GM19351 (cell line): ENCODE data around the gene BORCS8.
"Not testable (repeated sequence)": the region's sequence is repeated elsewhere in the genome, so short reads cannot be mapped to it uniquely, and the experiment has no call there.

ENCODE experiments used
- ATAC-seq: cut with Tn5 transposase; IDR thresholded peaks from one replicate; pipeline ENCODE4 v1.9.1; 2021; ENCODE audit warnings: mild to moderate bottlenecking, moderate library complexity; ENCODE audit not compliant: unreplicated experiment

Gene BORCS8

DNA sequence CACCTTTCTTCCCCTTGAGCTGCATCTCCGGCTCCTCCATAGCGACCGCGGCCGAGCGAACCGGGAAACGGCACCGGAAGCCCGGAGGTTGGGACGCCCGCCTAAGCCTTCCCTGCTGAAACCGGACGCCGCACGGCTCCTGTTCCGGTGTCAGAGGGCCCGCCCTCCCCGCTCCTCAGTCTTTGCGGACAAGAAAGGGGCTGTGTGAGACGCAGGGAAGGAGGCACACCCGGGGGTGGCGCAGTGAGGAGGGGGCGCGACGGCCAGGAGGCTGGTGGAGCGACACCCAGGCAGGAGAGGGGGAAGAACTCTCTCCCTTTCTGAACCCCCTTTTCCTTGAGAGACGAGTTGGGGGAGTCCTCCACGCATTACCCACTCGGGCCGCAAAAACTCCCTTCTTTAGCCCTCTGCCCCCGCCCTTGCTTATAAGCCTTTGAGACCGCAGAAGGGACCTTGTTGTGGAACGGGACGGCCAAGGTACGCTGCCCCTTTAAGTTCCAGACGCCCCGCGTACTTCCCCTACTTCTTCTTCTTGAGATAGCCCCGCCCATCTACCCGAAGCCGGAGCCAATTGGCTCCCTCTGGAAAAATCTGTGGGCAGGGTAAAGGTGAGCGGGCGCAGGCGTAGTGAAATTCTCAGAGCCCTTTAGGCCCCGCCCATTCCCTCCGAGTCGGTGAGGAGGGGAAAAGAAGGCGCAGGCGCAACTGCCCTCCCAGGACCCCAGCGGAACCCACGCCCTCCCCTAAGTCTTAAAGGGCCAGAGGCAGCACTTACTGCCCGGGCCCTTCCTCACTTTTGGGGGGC is at the start of gene BORCS8, which contains the start of gene RFXANK:
Gene BORCS8, minus strand, starts transcription at position 75 of the 805 bp plus-strand sequence. Its CDS starts 35 bp downstream, at position 40.
Gene RFXANK, plus strand, starts transcription at position 181 of the 805 bp plus-strand sequence. CDS start 1,689 bp downstream, outside the sequence.
- ATAC-seq = peak; percentile 85

DNA sequence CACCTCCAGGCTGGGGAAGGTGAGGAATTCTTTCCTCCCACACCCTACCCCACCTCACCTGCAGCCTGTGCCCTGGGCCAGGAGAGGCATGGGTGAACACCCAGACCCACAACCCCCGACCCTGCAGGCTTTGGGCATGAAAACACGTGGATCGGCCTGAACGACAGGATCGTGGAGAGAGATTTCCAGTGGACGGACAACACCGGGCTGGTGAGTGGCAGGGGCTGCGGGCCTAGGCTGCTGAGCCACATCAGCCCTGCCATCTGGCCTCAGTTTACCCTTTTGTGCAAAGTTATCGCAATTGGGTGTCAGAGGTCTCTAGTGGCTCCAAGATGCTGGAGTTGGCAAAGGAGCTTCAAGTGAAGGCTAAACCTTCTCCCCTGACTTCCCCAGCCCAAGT is 48.5 kb upstream of the BORCS8 start:
- no peak for ATAC-seq

DNA sequence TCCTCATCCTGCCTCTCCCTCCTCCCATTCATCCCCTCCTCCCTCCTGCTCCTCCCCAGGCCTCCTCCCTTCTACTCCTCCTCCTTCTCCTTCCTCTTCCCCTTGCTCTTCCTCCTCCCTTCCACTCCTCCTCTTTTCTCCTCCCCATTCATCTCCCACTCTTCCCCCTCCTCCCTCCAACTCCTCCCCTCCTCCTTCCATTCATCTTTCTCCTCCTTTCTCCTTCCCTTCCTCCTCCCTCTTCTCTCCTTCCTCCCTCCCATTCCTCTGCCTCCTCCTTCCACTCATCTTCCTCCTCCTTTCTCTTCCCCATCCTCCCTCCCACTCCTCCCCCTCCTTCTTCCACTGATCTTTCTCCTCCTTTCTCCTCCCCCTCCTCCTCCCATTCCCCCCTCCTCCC is 47.7 kb upstream of the BORCS8 start:
- ATAC-seq = no peak

DNA sequence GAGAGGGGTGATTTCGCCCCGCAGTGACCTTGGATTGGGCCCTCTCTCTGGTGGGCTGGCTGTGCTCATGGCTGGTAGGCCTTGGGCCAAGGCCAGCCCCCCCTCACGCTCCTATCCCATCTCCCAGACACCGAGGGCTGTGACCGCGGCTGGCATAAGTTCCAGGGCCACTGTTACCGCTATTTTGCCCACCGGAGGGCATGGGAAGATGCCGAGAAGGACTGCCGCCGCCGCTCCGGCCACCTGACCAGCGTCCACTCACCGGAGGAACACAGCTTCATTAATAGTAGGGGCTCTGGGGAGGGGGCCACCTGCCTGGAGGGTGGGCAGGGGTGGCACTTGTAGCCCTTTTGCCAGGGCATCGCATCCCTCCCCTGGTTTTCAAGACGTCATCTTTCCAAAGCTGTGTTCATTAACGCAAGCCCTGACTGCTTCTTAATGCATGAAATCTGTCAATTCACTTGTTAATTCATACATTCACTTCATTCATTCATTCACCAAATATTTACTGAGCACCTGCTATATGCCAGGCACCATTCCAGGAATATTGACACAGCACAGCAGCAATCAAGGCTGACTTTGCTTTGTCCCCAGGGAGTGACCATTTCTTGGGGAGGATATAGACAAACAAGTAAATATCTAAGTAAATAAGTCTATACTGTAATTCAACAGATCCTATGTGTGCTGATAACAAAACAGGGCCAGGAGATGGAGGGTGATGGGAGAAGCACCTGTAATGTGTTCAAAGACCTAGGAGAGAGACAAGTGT is 46.4 kb upstream of the BORCS8 start:
- ATAC-seq = no peak

DNA sequence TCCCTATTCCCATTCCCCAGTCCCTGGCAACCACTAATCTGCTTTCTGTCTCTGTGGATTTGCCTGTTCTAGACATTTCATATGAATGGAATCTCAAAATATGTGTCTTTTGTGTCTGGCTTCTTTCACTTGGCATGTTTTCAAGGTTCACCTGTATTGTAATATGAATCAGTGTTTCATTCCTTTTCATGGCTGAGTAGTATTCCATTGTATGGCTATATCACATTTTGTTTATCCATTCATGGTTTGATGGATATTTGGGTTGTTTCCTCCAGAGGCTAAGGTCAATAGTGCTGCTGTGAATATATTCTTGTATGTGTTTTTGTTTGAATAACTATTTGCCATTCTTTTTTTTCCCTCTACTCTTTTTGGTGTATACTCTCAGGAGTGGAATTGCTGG is 44.2 kb upstream of the BORCS8 start:
- ATAC-seq = no peak

DNA sequence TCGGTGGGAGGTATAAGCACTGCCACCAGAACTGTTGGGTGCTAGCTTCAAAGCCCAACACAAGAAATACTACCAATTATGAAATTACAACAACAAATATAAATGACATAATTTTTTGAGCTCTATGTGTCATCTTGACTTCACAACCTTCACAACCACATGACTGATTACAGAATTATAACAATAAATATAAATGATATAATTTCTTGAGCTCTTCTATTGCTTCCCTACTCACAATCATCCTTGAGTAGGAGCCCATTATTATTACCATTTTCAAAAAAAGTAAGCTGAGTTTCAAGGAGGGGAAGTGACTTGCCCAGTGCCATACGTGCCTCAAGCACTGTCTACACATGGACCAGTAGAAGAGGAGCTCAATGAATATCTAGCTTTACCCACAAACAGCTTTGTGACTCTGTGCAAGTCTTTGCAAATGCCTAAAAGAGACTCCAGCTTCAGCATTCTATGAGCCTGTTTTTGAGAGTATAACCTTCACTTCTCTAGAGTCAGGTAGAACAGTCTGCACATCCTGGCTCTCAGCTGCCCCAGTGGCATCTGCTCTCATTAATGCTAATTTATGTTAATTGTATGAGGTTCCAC is 42.4 kb upstream of the BORCS8 start:
- ATAC-seq = no peak

DNA sequence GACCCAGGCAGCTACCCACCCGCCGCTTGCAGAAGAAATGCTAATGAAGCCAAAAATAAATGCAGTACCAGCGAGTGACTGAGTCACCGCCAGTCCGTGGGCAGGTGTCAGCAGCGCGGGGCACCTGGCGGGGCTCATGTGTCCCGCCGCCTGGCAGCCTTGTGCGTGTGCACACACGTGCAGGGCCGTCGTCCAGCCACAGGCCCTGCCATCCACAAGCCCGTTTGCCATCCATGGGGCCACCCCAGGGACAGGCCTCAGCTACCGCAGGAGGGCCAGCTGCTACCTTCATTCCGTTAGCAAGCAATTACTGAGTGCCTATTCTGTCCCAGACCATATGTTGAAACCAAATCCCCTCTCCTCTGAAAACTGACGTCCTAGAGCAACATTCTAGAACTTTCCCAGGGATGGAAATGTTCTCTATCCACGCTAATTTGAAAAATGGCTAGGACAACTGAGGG is 40.3 kb upstream of the BORCS8 start:
- no peak for ATAC-seq

DNA sequence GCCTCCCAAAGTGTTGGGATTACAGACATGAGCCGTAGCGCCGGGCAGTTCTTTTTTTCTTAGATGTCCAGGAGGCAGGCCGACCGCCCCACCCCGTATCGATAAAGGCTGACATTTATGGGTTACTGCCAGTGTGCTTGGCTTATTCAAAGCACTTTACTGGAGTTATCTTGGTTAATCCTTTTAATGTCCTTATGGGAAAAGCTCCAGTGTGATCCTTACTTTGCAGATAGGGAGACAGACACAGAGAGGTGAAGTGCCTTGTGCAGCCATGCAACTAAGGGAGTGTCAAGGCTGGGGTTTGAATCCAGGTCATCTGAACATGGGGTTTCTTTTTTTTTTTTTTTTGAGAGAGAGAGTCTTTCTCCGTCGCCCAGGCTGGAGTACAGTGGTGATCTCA is 39.0 kb upstream of the BORCS8 start:
- no peak for ATAC-seq

DNA sequence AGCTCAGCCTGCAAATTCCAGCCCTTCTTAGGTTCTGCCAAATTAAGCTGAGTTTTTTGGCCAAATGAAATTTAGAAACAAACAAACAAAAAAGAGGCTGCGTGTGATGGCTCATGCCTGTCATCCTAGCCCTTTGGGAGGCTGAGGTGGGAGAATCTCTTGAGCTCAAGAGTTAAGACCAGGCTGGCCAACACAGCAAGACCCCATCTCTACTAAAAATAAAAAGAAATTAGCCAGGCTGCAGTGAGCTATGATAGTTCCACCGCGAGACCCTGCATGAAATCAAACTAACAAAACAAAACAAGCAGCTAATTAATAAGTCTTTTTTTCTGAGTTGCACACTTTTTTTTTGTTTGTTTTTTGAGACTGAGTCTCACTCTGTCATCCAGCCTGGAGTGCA is 37.7 kb upstream of the BORCS8 start:
- ATAC-seq = no peak

DNA sequence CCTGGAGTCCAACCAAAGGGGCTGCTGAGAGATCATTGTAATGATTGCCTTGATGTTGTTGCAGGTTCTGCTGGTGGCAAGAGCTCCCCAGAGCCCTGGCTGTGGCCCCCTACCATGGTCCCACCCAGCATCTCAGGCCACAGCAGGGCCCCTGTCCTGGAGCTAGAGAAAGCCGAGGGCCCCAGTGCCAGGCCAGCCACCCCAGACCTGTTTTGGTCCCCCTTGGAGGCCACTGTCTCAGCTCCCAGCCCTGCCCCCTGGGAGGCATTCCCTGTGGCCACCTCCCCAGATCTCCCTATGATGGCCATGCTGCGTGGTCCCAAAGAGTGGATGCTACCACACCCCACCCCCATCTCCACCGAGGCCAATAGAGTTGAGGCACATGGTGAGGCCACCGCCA is 35.3 kb upstream of the BORCS8 start:
- ATAC-seq = no peak

DNA sequence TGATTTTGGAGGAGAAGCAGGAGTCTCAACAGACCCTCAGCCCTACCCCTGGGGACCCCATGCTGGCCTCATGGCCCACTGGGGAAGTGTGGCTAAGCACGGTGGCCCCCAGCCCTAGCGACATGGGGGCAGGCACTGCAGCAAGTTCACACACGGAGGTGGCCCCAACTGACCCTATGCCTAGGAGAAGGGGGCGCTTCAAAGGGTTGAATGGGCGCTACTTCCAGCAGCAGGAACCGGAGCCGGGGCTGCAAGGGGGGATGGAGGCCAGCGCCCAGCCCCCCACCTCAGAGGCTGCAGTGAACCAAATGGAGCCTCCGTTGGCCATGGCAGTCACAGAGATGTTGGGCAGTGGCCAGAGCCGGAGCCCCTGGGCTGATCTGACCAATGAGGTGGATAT is 34.7 kb upstream of the BORCS8 start:
- no peak for ATAC-seq

DNA sequence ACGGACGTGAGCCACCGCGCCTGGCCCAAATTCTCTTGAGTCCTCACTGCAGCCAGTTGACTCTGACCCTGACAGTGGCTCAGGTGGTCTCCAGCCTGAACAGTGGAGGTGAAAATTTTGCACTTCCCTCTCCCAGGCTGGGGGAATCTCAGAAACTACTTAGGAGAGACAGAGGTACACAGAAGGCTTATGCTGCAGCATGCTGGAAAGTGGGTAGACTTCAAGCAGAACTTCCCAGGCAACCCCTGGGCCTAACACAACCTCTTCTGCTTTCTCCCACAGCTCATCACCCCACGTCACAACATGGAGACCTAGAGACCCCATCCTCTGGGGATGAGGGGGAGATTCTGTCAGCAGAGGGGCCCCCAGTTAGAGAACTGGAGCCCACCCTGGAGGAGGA is 34.3 kb upstream of the BORCS8 start:
- no peak for ATAC-seq

DNA sequence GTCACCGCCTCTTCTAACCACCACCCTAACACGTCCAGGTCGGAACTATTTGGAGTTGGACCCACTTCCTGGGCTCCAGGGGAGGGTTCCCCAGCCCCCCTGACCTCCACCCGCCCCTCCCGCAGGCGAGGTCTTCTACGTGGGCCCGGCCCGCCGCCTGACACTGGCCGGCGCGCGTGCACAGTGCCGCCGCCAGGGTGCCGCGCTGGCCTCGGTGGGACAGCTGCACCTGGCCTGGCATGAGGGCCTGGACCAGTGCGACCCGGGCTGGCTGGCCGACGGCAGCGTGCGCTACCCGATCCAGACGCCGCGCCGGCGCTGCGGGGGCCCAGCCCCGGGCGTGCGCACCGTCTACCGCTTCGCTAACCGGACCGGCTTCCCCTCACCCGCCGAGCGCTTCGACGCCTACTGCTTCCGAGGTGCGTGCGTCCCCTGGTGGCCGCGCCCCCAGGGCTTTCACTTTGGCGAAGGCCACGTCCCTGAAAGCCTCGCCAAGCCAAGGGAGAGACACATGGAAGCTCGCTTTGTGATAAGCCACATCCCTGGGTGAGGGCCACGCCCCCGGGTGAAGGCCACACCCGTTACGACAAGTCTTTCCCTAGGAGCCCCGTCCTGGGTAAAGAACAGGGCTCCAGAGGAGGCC is 33.0 kb upstream of the BORCS8 start:
- ATAC-seq = peak; percentile 63

DNA sequence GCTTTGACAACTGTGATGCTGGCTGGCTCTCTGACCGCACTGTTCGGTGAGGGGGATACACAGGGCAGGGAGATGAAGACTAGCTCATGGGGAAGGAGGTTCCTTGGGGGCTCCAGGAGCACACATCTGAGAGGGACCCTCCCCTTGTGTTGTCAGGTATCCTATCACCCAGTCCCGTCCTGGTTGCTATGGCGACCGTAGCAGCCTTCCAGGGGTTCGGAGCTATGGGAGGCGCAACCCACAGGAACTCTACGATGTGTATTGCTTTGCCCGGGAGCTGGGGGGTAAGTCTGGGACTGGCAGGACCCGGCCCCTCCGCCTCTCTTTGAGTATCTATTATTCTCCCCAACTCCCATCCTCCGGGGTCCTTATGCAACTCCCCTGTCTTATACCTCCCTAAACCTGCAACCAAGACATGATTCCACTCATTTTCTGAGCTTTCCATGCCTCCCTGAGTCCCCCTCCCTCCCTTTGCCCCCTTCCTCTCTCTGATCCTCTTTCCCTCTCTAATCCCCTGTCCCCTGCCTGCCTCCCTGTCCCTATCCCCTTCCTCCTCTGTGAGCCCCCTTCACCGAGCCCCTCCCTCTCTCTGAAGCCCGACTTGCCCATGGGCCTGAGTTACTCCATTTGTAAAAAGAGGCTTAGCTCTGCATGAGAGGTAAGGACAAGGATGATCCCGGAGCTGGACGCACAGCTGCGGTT is 32.3 kb upstream of the BORCS8 start:
- no peak for ATAC-seq

DNA sequence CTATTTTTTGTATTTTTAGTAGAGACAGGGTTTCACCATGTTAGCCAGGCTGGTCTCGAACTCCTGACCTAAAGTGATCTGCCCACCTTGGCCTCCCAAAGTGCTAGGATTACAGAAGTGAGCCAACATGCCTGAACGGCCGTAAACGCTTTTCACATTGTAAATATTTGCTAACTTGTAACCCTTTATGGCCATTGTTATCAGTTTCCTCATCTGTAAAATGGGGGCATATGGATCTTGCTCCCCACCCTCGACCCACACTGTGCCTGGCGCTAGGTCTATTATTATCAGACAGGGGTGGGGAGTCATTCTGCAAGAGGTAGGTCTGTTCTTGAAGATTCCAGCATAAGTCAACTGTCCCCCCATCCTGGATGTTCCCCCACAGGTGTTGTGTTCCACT is 31.7 kb upstream of the BORCS8 start:
- no peak for ATAC-seq

DNA sequence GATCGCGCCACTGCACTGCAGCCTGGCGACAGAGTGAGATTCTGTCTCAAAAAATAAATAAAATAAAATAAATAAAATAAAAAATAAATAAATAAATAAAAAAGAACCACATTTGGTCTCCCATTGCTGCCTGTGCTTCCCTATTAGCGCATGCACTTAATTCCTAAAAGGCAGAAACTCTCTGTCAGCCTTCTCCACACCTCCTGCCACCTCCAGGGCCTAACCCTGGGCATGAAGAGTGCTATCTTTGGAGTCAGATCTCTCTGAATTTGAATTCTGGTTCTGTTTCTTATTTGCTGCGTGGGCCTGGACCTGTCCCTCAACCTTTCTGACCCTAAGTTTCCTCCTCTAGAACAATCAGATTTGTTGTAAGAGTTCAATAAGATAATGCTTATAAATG is 31.1 kb upstream of the BORCS8 start:
- ATAC-seq = no peak

DNA sequence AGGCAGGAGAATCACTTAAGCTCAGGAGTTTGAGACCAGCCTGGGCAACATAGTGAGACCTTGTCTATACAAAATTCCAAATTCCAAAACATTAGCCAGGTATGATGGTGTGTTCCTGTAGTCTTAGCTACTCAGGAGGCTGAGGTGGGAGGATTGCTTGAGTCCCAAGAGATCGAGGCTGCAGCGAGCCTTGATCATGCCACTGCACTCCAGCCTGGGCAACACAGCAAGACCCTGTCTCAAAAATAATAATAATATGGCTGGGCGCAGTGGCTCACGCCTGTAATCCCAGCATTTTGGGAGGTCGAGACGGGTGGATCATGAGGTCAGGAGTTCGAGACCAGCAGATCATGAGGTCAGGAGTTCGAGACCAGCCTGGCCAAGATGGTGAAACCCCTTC is 29.0 kb upstream of the BORCS8 start:
- not testable (repeated sequence) for ATAC-seq

DNA sequence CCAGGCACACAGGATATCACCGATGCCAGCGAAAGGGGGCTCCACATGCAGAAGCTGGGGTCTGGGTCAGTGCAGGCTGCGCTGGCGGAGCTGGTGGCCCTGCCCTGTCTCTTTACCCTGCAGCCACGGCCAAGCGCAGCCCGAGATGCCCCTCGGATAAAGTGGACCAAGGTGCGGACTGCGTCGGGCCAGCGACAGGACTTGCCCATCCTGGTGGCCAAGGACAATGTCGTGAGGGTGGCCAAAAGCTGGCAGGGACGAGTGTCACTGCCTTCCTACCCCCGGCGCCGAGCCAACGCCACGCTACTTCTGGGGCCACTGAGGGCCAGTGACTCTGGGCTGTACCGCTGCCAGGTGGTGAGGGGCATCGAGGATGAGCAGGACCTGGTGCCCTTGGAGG is 27.0 kb upstream of the BORCS8 start:
- ATAC-seq = no peak

DNA sequence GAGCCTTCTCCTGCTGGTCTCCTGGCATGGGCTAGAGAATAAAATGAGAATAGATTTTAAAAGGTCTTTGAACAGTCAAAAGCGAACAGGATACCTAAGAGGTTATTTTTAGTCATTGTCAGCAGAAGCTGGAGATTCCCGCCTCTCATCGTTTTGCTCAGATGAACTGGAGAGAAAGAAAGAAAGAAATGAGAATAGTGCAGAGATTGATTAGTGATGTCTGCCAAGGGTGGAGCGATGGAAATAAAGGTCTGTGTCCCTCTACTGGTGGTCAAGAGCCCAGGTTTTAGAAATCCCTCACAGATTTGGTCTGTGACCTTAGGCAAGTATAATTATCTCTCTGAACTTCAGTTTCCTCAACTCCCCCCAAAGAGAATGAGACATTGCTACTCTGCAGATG is 25.1 kb upstream of the BORCS8 start:
- ATAC-seq = no peak

DNA sequence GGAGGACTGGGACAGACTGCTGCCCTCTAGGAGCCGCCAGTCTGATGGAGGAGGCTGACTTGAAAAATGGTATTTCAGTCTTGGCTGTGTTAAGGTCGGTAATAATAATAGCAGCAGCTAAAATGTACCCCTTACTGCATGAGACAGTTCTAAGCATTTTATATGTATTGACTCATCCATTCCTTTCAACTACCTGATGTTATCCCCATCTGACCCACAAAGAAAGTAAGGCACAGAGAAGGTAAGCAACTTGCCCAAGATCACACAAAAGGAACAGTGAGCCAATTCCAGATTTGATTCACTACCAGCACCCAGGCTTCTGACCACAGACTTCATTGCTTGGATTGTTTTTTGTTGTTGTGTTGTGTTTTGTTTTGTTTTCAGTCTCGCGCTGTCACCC is 23.8 kb upstream of the BORCS8 start:
- ATAC-seq = no peak

DNA sequence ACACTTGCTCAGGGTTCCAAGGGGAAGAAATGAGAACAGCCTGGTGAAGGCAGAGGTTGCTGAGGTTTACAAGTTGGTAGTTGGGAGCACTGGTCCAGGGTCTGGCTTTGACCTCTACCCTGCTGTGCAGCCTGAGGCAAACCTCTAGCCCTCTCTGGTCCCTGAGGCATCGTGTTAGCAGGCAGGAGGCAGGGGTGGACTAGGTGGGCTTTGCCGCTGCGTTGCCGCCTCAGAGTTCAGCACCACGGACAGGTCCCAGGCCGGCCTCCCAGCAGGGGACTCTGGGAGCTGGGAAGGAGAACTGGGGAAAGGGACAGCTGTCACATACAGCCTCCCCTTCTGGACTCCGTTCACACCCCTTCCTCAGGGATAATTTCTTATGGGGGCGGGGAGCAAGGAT is 22.9 kb upstream of the BORCS8 start:
- ATAC-seq = no peak
